H1 (cell line): ENCODE results near the gene PCYT2. TPM values are rescaled to one million over a fixed set of nuclear protein-coding genes. Genes with fewer than 3 reads are reported as not detected.

Experiments used
- CTCF ChIA-PET: fragments of 300-600 bp; sonication (Branson Sonifier 250); formaldehyde crosslinking; loops from one replicate; lab custom pipeline; 2021; ENCODE audit not compliant: partially characterized antibody; lab: Charles Lee
- POLR2A ChIA-PET: fragments of 300-600 bp; sonication (Branson Sonifier 250); formaldehyde crosslinking; loops from one replicate; lab custom pipeline; 2021; ENCODE audit warnings: inconsistent platforms; ENCODE audit not compliant: partially characterized antibody; lab: Charles Lee
- DNase-seq, 2 experiments: peaks; one replicate each; pipeline versions ENCODE4 v3.0.0 to v3.0.0-alpha.2; 2010 to 2022; ENCODE audit warnings: low spot score in 2 of 2, low read depth in 1 of 2, mixed read lengths in 1 of 2
- FAIRE-seq: peaks from 2 replicates; lab custom pipeline; 2011; peaks lifted over from hg19 to GRCh38; lab: Jason Lieb, UNC
- H2AFZ ChIP-seq: 2 replicates; pipeline ENCODE4 v1.8.1; 2012; ENCODE audit warnings: low read length, inconsistent platforms
- H2AK5ac ChIP-seq: 2 replicates; pipeline ENCODE4 v1.6.1; 2013; ENCODE audit warnings: low read depth, low read length
- H2BK120ac ChIP-seq: replicated peaks from 2 replicates; pipeline ENCODE3; 2013; ENCODE audit warnings: low read depth, low read length, inconsistent platforms
- H2BK12ac ChIP-seq: 2 replicates; pipeline ENCODE4 v1.6.1; 2013; ENCODE audit warnings: low read depth, low read length
- H2BK15ac ChIP-seq: 2 replicates; pipeline ENCODE4 v1.6.1; 2013; ENCODE audit warnings: low read length
- H2BK20ac ChIP-seq: 2 replicates; pipeline ENCODE4 v1.6.1; 2013; ENCODE audit warnings: low read length
- H2BK5ac ChIP-seq: 2 replicates; pipeline ENCODE4 v1.6.1; 2013; ENCODE audit warnings: low read depth, low read length
- H3K14ac ChIP-seq: 2 replicates; pipeline ENCODE4 v1.6.1; 2013; ENCODE audit warnings: inconsistent platforms; ENCODE audit not compliant: insufficient read length
- H3K18ac ChIP-seq: 2 replicates; pipeline ENCODE4 v1.6.1; 2013; ENCODE audit warnings: low read length; ENCODE audit errors: extremely low read depth
- H3K23ac ChIP-seq: 2 replicates; pipeline ENCODE4 v1.6.1; 2013; ENCODE audit warnings: inconsistent platforms; ENCODE audit not compliant: insufficient read length
- H3K23me2 ChIP-seq: 2 replicates; pipeline ENCODE4 v1.6.1; 2013; ENCODE audit warnings: low read depth, low read length
- H3K27ac ChIP-seq: 2 replicates; pipeline ENCODE4 v1.6.1; 2011; ENCODE audit warnings: low read depth, low read length, inconsistent platforms
- H3K27me3 ChIP-seq, 4 experiments: replicated peaks in 1 of 4; 1 replicate in 1 of 4; 2 replicates in 3 of 4; pipeline versions ENCODE4 v1.6.1 to v1.8.1; 2011 to 2013; ENCODE audit warnings: low read length in 3 of 4, mild to moderate bottlenecking in 3 of 4, inconsistent platforms in 2 of 4, mixed read lengths in 2 of 4, moderate library complexity in 1 of 4; ENCODE audit not compliant: control insufficient read depth in 3 of 4, insufficient read depth in 3 of 4; ENCODE audit errors: extremely low read depth in 1 of 4
- H3K36me3 ChIP-seq, 4 experiments: 2 replicates each; pipeline versions ENCODE4 v1.6.1 to v1.8.1; 2011 to 2013; ENCODE audit warnings: mild to moderate bottlenecking in 4 of 4, low read length in 3 of 4, moderate library complexity in 2 of 4, control low read depth in 1 of 4, inconsistent platforms in 1 of 4; ENCODE audit not compliant: insufficient read depth in 4 of 4, control insufficient read depth in 2 of 4
- H3K4ac ChIP-seq: replicated peaks from 2 replicates; pipeline ENCODE3; 2013; ENCODE audit warnings: low read length, low read depth, mixed read lengths, inconsistent platforms; ENCODE audit not compliant: insufficient read length
- H3K4me1 ChIP-seq, 4 experiments: replicated peaks in 1 of 4; 1 replicate in 1 of 4; 2 replicates in 3 of 4; pipeline versions ENCODE4 v1.6.1 to v1.8.1; 2011 to 2013; ENCODE audit warnings: low read length in 3 of 4, inconsistent platforms in 2 of 4, mixed read lengths in 1 of 4; ENCODE audit not compliant: insufficient read depth in 4 of 4, control insufficient read depth in 3 of 4
- H3K4me2 ChIP-seq, 2 experiments: 2 replicates each; pipeline versions ENCODE4 v1.6.1 to v1.8.1; 2011 to 2013; ENCODE audit warnings: low read depth in 2 of 2, low read length in 2 of 2, control low read depth in 1 of 2, inconsistent platforms in 1 of 2, mild to moderate bottlenecking in 1 of 2; ENCODE audit not compliant: insufficient read depth in 1 of 2
- H3K4me3 ChIP-seq, 4 experiments: fragments of 200-600, 300-600 bp in 1 of 4; sonication (generic), shearing (Covaris generic), sonication (Bioruptor Twin) in 1 of 4; 2 replicates each; pipeline versions ENCODE4 v1.5.1 to v1.8.1; 2011 to 2016; ENCODE audit warnings: low read length in 4 of 4, low read depth in 3 of 4, control low read depth in 2 of 4, inconsistent platforms in 2 of 4, mild to moderate bottlenecking in 2 of 4, mixed read lengths in 1 of 4, moderate library complexity in 1 of 4; ENCODE audit not compliant: insufficient read depth in 2 of 4; ENCODE audit errors: extremely low read depth in 1 of 4
- H3K56ac ChIP-seq: replicated peaks from 2 replicates; pipeline ENCODE3; 2013; ENCODE audit warnings: low read depth, mild to moderate bottlenecking, mixed read lengths, low read length, inconsistent platforms; ENCODE audit not compliant: insufficient read length
- H3K79me1 ChIP-seq: 2 replicates; pipeline ENCODE4 v1.6.1; 2013; ENCODE audit warnings: low read depth, low read length, control low read depth
- H3K79me2 ChIP-seq, 2 experiments: 2 replicates each; pipeline versions ENCODE4 v1.6.1 to v1.8.1; 2012 to 2013; ENCODE audit warnings: low read length in 2 of 2, mild to moderate bottlenecking in 2 of 2, inconsistent platforms in 1 of 2; ENCODE audit not compliant: insufficient read depth in 2 of 2, control insufficient read depth in 1 of 2
- H3K9ac ChIP-seq, 4 experiments: replicated peaks in 1 of 4; 1 replicate in 1 of 4; 2 replicates in 3 of 4; pipeline versions ENCODE4 v1.6.1 to v1.8.1; 2011 to 2013; ENCODE audit warnings: low read depth in 3 of 4, low read length in 3 of 4, control low read depth in 2 of 4, mild to moderate bottlenecking in 2 of 4, moderate library complexity in 2 of 4, inconsistent platforms in 1 of 4; ENCODE audit errors: extremely low read depth in 1 of 4
- H3K9me3 ChIP-seq, 2 experiments: 2 replicates each; pipeline versions ENCODE4 v1.6.1 to v1.8.1; 2012 to 2013; ENCODE audit warnings: mild to moderate bottlenecking in 2 of 2, moderate library complexity in 2 of 2, control low read depth in 1 of 2, inconsistent platforms in 1 of 2, low read depth in 1 of 2, low read length in 1 of 2, mixed read lengths in 1 of 2; ENCODE audit not compliant: insufficient read depth in 2 of 2
- H4K20me1 ChIP-seq, 2 experiments: replicated peaks in 1 of 2; 2 replicates each; pipeline versions ENCODE3 to v1.8.1; 2011 to 2013; ENCODE audit warnings: inconsistent platforms in 2 of 2, low read length in 2 of 2, mild to moderate bottlenecking in 1 of 2; ENCODE audit not compliant: insufficient read depth in 2 of 2, control insufficient read depth in 1 of 2
- H4K5ac ChIP-seq: 2 replicates; pipeline ENCODE4 v1.6.1; 2013; ENCODE audit warnings: low read length, low read depth, mixed read lengths, inconsistent platforms; ENCODE audit not compliant: insufficient read length
- H4K8ac ChIP-seq: 2 replicates; pipeline ENCODE4 v1.8.0; 2013; ENCODE audit warnings: mild to moderate bottlenecking, moderate library complexity, low read length, inconsistent platforms; ENCODE audit not compliant: insufficient read depth; ENCODE audit errors: extremely low read depth
- H4K91ac ChIP-seq: replicated peaks from 2 replicates; pipeline ENCODE3; 2013; ENCODE audit warnings: low read length, mixed read lengths, inconsistent platforms; ENCODE audit not compliant: insufficient read length
- CBX8 ChIP-seq: fragments of 300-800, 300-1000 bp; sonication (generic); IDR thresholded peaks from 2 replicates; pipeline ENCODE4 v1.7.1; 2016; ENCODE audit warnings: low read depth, low read length, borderline replicate concordance
- CHD1 ChIP-seq: IDR thresholded peaks from 2 replicates; pipeline ENCODE4 v1.6.1; 2012; ENCODE audit warnings: low read depth, low read length, improper control_type of control experiment
- HDAC6 ChIP-seq: IDR thresholded peaks from one replicate; pipeline ENCODE4 v1.7.1; 2012; ENCODE audit warnings: low read depth, mild to moderate bottlenecking, inconsistent platforms, low read length, moderate library complexity
- MAFK ChIP-seq: IDR thresholded peaks from 2 replicates; pipeline ENCODE4 v1.6.1; 2012; ENCODE audit warnings: low read depth, mild to moderate bottlenecking, improper control_type of control experiment, low read length
- TAF7 ChIP-seq: optimal IDR thresholded peaks from 2 replicates; pipeline ENCODE3; 2011; ENCODE audit warnings: low read depth, mild to moderate bottlenecking, inconsistent platforms, low read length, moderate library complexity, borderline replicate concordance
- WGBS, 2 experiments: shearing (Covaris generic) in 1 of 2; methylation state at CpG; one replicate each; pipeline versions ENCODE4 v1.1.6 to v1.1.7; 2013 to 2015; ENCODE audit warnings: low lambda C conversion rate in 2 of 2, mixed read lengths in 2 of 2, inconsistent platforms in 1 of 2, low coverage in 1 of 2, missing lambda C conversion rate in 1 of 2; ENCODE audit not compliant: insufficient replicate concordance in 2 of 2, insufficient coverage in 1 of 2, insufficient read length in 1 of 2; ENCODE audit errors: extremely low coverage in 1 of 2, missing lambda C conversion rate in 1 of 2; 5-methylcytosine and 5-hydroxymethylcytosine counted together
- polyA plus RNA-seq, 7 experiments: library from polyadenylated mRNA; depleted of rRNA in 3 of 7; stranded (reverse) in 5 of 7; unstranded in 2 of 7; fragments of >200 nt in 5 of 7; fragments of 200-250 nt in 2 of 7; gene quantifications; 1 replicate in 5 of 7; 2 replicates in 1 of 7; 4 replicates in 1 of 7; pipeline versions ENCODE4 v1.2.1 to v1.2.3, GENCODE V29; 2011 to 2013; ENCODE audit warnings: missing spikeins in 2 of 7, mixed read lengths in 2 of 7
- total RNA-seq: library from RNA; stranded (reverse); fragmentation: NEBNext Ultra II Directional; extraction: Animal tissue kit (Norgen Biotek cat#: 25700); gene quantifications from 2 replicates; pipeline ENCODE4 v1.2.1, GENCODE V29; 2021

Gene PCYT2
- total and polyA plus RNA-seq, 2 of the 8 experiments (the other 6 are each of a cell fraction or from before 2014, with no cell fraction given), result 29.9 to 31.3 TPM

DNA sequence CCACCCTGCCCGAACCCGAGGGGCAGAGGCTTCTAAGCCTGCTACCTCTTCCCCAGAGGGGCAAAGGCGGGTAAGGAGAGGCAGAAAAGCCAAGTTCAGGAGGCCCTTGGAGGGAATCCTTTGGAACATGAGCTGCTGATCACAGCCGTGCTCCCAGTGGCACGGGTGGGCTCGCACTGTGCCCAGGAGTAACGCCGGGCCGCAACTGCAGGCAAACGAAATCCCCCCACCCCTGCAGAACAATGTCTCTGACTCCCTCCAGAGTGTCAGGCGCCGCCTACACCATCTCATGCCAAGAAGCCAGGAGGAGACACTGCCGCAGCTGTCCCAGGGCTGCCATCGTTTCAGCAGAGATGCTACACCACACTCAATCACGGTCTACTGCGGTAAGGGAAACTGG lies 59.8 kb downstream of the PCYT2 start:
- WGBS, 2 experiments, result 90% methylated on average over 13 of the region's 16 CpGs; no CpG with 5 or more reads in 1 of the 2 experiments
- no peak overlapping the region for H3K9ac ChIP-seq
- peaks cover 5% of the 10 kb centered on the region for H3K79me1 ChIP-seq
- no peak overlapping the region for H2AK5ac ChIP-seq
- no peak for DNase-seq
- no peak for FAIRE-seq
- no peak overlapping the region for H3K27ac ChIP-seq
- H3K23ac ChIP-seq, result no peak overlapping the region
- no peak overlapping the region for H4K8ac ChIP-seq
- peaks cover 5 to 14% of the 10 kb centered on the region in 2 experiments for H4K20me1 ChIP-seq
- TF ChIP-seq HDAC6 (no peak), MAFK (no peak), CBX8 (no peak), CHD1 (no peak), TAF7 (no peak)
- no peak overlapping the region for H2AFZ ChIP-seq
- H2BK120ac ChIP-seq, result no peak overlapping the region
- no peak overlapping the region for H4K5ac ChIP-seq
- no peak overlapping the region for H3K4me3 ChIP-seq
- H2BK20ac ChIP-seq, result no peak overlapping the region
- H3K23me2 ChIP-seq, result no peaks in the 10 kb centered on the region
- no peak overlapping the region for H3K18ac ChIP-seq
- H3K14ac ChIP-seq, result no peak overlapping the region
- no peaks in the 10 kb centered on the region for H3K4me1 ChIP-seq
- no peak overlapping the region for H3K4me2 ChIP-seq
- no peak overlapping the region for H2BK12ac ChIP-seq
- H2BK5ac ChIP-seq, result no peak overlapping the region
- no peak overlapping the region for H3K56ac ChIP-seq
- no peak overlapping the region for H2BK15ac ChIP-seq
- POLR2A ChIA-PET, result interaction anchor here (0.5 to 1.8 kb wide), 4 partner anchors 10 to 25 kb away, joined by 3 to 6 read pairs (median 4); partner anchors contain the start of gene P4HB
- no peaks in the 10 kb centered on the region; a peak in 1 of 4 replicates for H3K79me2 ChIP-seq
- H4K91ac ChIP-seq, result no peak overlapping the region
- no peak overlapping the region for H3K4ac ChIP-seq
- no peaks in the 10 kb centered on the region; a peak in 1 of 7 replicates for H3K27me3 ChIP-seq
- CTCF ChIA-PET, result interaction anchor here (1.1 to 2.3 kb wide), 4 partner anchors 8 to 29 kb away, joined by 3 to 6 read pairs (median 4); no protein-coding TSS in a partner anchor
- H3K9me3 ChIP-seq, result no peaks in the 10 kb centered on the region
- H3K36me3 ChIP-seq, result peaks cover 18 to 58% (median 35%) of the 10 kb centered on the region in 4 experiments; a peak in 6 of 8 replicates
